HCT116 (cell line): ENCODE data around the gene SCYL2. TPM values are rescaled to one million over a fixed set of nuclear protein-coding genes. Genes with fewer than 3 reads are reported as not detected.

ENCODE experiments used
- ATAC-seq: fragments of 200-7000 bp; cut with Tn5 transposase; 2 replicates; pipeline ENCODE4 v1.9.1; 2020; ENCODE audit warnings: mild to moderate bottlenecking, moderate library complexity
- BruUV-seq: library from RNA; stranded (reverse); fragments of 400-500 nt; replicated peaks from 2 replicates; lab custom pipeline; 2021; lab: Mats Ljungman, UMichigan
- CTCF ChIA-PET: fragments of 300-600 bp; sonication (Branson Sonifier 250); formaldehyde crosslinking; loops from one replicate; lab custom pipeline; 2021; ENCODE audit warnings: antibody characterized with exemption; lab: Charles Lee
- POLR2A ChIA-PET: fragments of 300-600, 350-600 bp; sonication (Branson Sonifier 250); formaldehyde crosslinking; loops from one replicate; lab custom pipeline; 2021; ENCODE audit warnings: antibody characterized with exemption; lab: Charles Lee
- RAD21 ChIA-PET, 2 experiments: fragments of 300-600 bp; sonication (Branson Sonifier 250); formaldehyde crosslinking; loops; one replicate each; lab custom pipeline; 2023; ENCODE audit warnings: low total read pairs in 2 of 2; ENCODE audit not compliant: uncharacterized antibody in 2 of 2, unreplicated experiment in 2 of 2, low non-redundant PET in 1 of 2; lab: Charles Lee
- DNase-seq: peaks from one replicate; pipeline ENCODE4 v3.0.0-alpha.2; 2010; ENCODE audit warnings: low read depth, low spot score
- H2AFZ ChIP-seq: fragments of 200-600 bp; shearing (Covaris generic), sonication (generic); 2 replicates; pipeline ENCODE4 v1.6.1; 2017; ENCODE audit warnings: low read depth, mixed run types, mixed read lengths, antibody characterized with exemption, low read length; ENCODE audit not compliant: poor library complexity, severe bottlenecking
- H3K27ac ChIP-seq: 2 replicates; pipeline ENCODE4 v1.5.1; 2012; ENCODE audit warnings: low read depth, low read length
- H3K27me3 ChIP-seq: fragments of 200-600 bp; sonication (generic); 2 replicates; pipeline ENCODE4 v1.6.1; 2016; ENCODE audit warnings: mixed run types, low read length, mixed read lengths; ENCODE audit not compliant: insufficient read depth
- H3K36me3 ChIP-seq, 2 experiments: fragments of 200-500 bp in 1 of 2; fragments of 200-600 bp in 1 of 2; sonication (Bioruptor generic) in 1 of 2; sonication (generic) in 1 of 2; 2 replicates each; pipeline versions ENCODE4 v1.5.1 to v1.6.1; 2014 to 2016; ENCODE audit warnings: low read length in 2 of 2, inconsistent platforms in 1 of 2, mixed read lengths in 1 of 2, mixed run types in 1 of 2; ENCODE audit not compliant: insufficient read depth in 2 of 2, control insufficient read depth in 1 of 2
- H3K4me1 ChIP-seq, 2 experiments: fragments of 200-600 bp in 1 of 2; sonication (generic) in 1 of 2; 2 replicates each; pipeline versions ENCODE4 v1.5.1 to v1.6.1; 2012 to 2017; ENCODE audit warnings: low read length in 2 of 2, inconsistent platforms in 1 of 2, mild to moderate bottlenecking in 1 of 2, mixed read lengths in 1 of 2, mixed run types in 1 of 2, moderate library complexity in 1 of 2; ENCODE audit not compliant: insufficient read depth in 2 of 2, control insufficient read depth in 1 of 2
- H3K4me2 ChIP-seq: fragments of 200-600 bp; sonication (generic); 2 replicates; pipeline ENCODE4 v1.6.1; 2017; ENCODE audit warnings: mixed run types, low read length, mixed read lengths
- H3K4me3 ChIP-seq, 2 experiments: fragments of 200-600 bp in 1 of 2; sonication (generic) in 1 of 2; replicated peaks in 1 of 2; 2 replicates each; pipeline ENCODE4 v1.5.1; 2011 to 2016; ENCODE audit warnings: low read length in 2 of 2, control low read depth in 1 of 2, low read depth in 1 of 2, mild to moderate bottlenecking in 1 of 2, mixed read lengths in 1 of 2, mixed run types in 1 of 2
- H3K79me2 ChIP-seq: fragments of 200-600 bp; sonication (generic); 2 replicates; pipeline ENCODE4 v1.6.1; 2017; ENCODE audit warnings: mild to moderate bottlenecking, mixed run types, low read length, moderate library complexity, mixed read lengths; ENCODE audit not compliant: insufficient read depth
- H3K9ac ChIP-seq: fragments of 200-600 bp; sonication (generic); 2 replicates; pipeline ENCODE4 v1.6.1; 2016; ENCODE audit warnings: low read length, mixed read lengths
- H3K9me2 ChIP-seq: fragments of 200-600 bp; sonication (generic), shearing (Covaris generic); 2 replicates; pipeline ENCODE4 v1.6.1; 2017; ENCODE audit warnings: mixed run types, mild to moderate bottlenecking, moderate library complexity; ENCODE audit not compliant: insufficient read depth
- H3K9me3 ChIP-seq, 2 experiments: fragments of 200-500 bp in 1 of 2; fragments of 200-600 bp in 1 of 2; sonication (Bioruptor generic) in 1 of 2; sonication (generic) in 1 of 2; 2 replicates each; pipeline ENCODE4 v1.6.1; 2014 to 2017; ENCODE audit warnings: low read length in 2 of 2, mixed read lengths in 2 of 2, inconsistent platforms in 1 of 2, low read depth in 1 of 2, mild to moderate bottlenecking in 1 of 2, mixed run types in 1 of 2, moderate library complexity in 1 of 2; ENCODE audit not compliant: control insufficient read depth in 1 of 2, insufficient read depth in 1 of 2
- H4K20me1 ChIP-seq: fragments of 200-600 bp; sonication (generic), shearing (Covaris generic); 2 replicates; pipeline ENCODE4 v1.6.1; 2017; ENCODE audit warnings: mixed run types, mild to moderate bottlenecking, moderate library complexity; ENCODE audit not compliant: insufficient read depth
- ATF3 ChIP-seq: IDR thresholded peaks from 2 replicates; pipeline ENCODE4 v1.6.1; 2012
- CBX3 ChIP-seq: IDR thresholded peaks from 2 replicates; pipeline ENCODE4 v1.6.1; 2012; ENCODE audit warnings: low read depth
- CTCF ChIP-seq, 3 experiments: fragments of 200-600 bp in 1 of 3; sonication (generic) in 1 of 3; IDR thresholded peaks in 2 of 3; conservative IDR thresholded peaks in 1 of 3; 2 replicates each; pipeline ENCODE4 v1.5.1; 2012 to 2017; ENCODE audit warnings: low read depth in 2 of 3, low read length in 2 of 3, antibody characterized with exemption in 1 of 3, borderline replicate concordance in 1 of 3, control low read depth in 1 of 3, mild to moderate bottlenecking in 1 of 3, mixed read lengths in 1 of 3, mixed run types in 1 of 3, moderate library complexity in 1 of 3; ENCODE audit not compliant: insufficient read depth in 1 of 3
- EGR1 ChIP-seq: IDR thresholded peaks from 2 replicates; pipeline ENCODE4 v1.6.1; 2012; ENCODE audit warnings: low read depth
- ELF1 ChIP-seq: IDR thresholded peaks from 2 replicates; pipeline ENCODE4 v1.6.1; 2012; ENCODE audit warnings: low read depth, borderline replicate concordance
- EZH2 ChIP-seq: fragments of 200-600 bp; sonication (generic); IDR thresholded peaks from 2 replicates; pipeline ENCODE4 v1.6.1; 2017; ENCODE audit warnings: antibody characterized with exemption, mixed run types
- EZH2phosphoT487 ChIP-seq: fragments of 200-600 bp; IDR thresholded peaks from 2 replicates; pipeline ENCODE4 v1.6.1; 2018; ENCODE audit warnings: antibody characterized with exemption, borderline replicate concordance
- FOSL1 ChIP-seq: IDR thresholded peaks from 2 replicates; pipeline ENCODE4 v1.6.1; 2012; ENCODE audit warnings: low read depth
- JUND ChIP-seq: IDR thresholded peaks from 2 replicates; pipeline ENCODE4 v1.6.1; 2012
- POLR2A ChIP-seq: IDR thresholded peaks from 2 replicates; pipeline ENCODE4 v1.7.0; 2011; ENCODE audit warnings: borderline replicate concordance; ENCODE audit not compliant: insufficient read depth, insufficient read length; ENCODE audit errors: extremely low read depth
- POLR2AphosphoS5 ChIP-seq: IDR thresholded peaks from 2 replicates; pipeline ENCODE4 v1.6.1; 2011; ENCODE audit warnings: mild to moderate bottlenecking, low read depth, low read length, moderate library complexity
- RAD21 ChIP-seq: IDR thresholded peaks from 2 replicates; pipeline ENCODE4 v1.6.1; 2012; ENCODE audit warnings: low read depth, mild to moderate bottlenecking
- SIN3A ChIP-seq: IDR thresholded peaks from 2 replicates; pipeline ENCODE4 v1.6.1; 2012; ENCODE audit warnings: low read depth
- YY1 ChIP-seq: IDR thresholded peaks from 2 replicates; pipeline ENCODE4 v1.6.1; 2011; ENCODE audit warnings: low read length, low read depth, moderate library complexity, mild to moderate bottlenecking; ENCODE audit not compliant: insufficient replicate concordance; ENCODE audit errors: extremely low read depth
- intact Hi-C: fragments of 100-400 bp; cut with micrococcal nuclease; formaldehyde crosslinking; loops from 2 replicates; pipeline ENCODE4 v1.10.0; 2022
- total RNA-seq: library from RNA; stranded (reverse); gene quantifications from one replicate; pipeline ENCODE4 v1.2.1, GENCODE V29; 2021; ENCODE audit not compliant: unreplicated experiment

The SCYL2 gene
- total RNA-seq, 1 experiment from 2014 or later = 31.7 TPM

GRCh38 chr12:100251917-100252316 lies 15.1 kb upstream of the SCYL2 start:
- RAD21 ChIA-PET = no interaction called here
- Histone ChIP-seq H2AFZ (no peak overlapping the region), H3K79me2 (no peaks in the 10 kb centered on the region), H3K9me3 (no peaks in the 10 kb centered on the region), H3K4me1 (no peaks in the 10 kb centered on the region), H3K9ac (no peak overlapping the region), H3K27ac (no peak overlapping the region), H3K4me2 (no peak overlapping the region), H4K20me1 (no peaks in the 10 kb centered on the region), H3K4me3 (no peak overlapping the region), H3K36me3 (no peaks in the 10 kb centered on the region), H3K9me2 (no peaks in the 10 kb centered on the region), H3K27me3 (no peaks in the 10 kb centered on the region)
- DNase-seq (no peak), ATAC-seq (no peak)
- POLR2A ChIA-PET = no interaction called here
- intact Hi-C loops = no loop called here
- TF ChIP-seq FOSL1 (no peak), POLR2AphosphoS5 (no peak), ATF3 (no peak), JUND (no peak), CTCF (IDR thresholded peaks at IDR 0.05 in 2 of 3, conservative IDR thresholded peaks at IDR 0.05 in 1 of 3; ENCODE audit: borderline replicate concordance in 1 of 3, insufficient read depth in 1 of 3, low read depth in 2 of 3, low read length in 2 of 3) (no peak), ELF1 (no peak)
- CTCF ChIA-PET = no interaction called here
- BruUV-seq = no TSS peak

GRCh38 chr12:100253437-100253836 lies 13.5 kb upstream of the SCYL2 start:
- H3K36me3 ChIP-seq = no peaks in the 10 kb centered on the region
- H4K20me1 ChIP-seq = no peaks in the 10 kb centered on the region
- BruUV-seq = no TSS peak
- TF ChIP-seq EZH2phosphoT487 = no peak
- TF ChIP-seq YY1 = no peak
- no peak for TF ChIP-seq CBX3
- no peak for TF ChIP-seq JUND
- TF ChIP-seq CTCF (IDR thresholded peaks at IDR 0.05 in 2 of 3, conservative IDR thresholded peaks at IDR 0.05 in 1 of 3; ENCODE audit: borderline replicate concordance in 1 of 3, insufficient read depth in 1 of 3, low read depth in 2 of 3, low read length in 2 of 3) = no peak
- TF ChIP-seq EZH2 = no peak
- no peak for TF ChIP-seq RAD21
- TF ChIP-seq POLR2A = no peak
- TF ChIP-seq POLR2AphosphoS5 = no peak
- TF ChIP-seq EGR1 = no peak
- no peak for TF ChIP-seq ATF3
- TF ChIP-seq FOSL1 = no peak
- TF ChIP-seq SIN3A = no peak
- TF ChIP-seq ELF1 = no peak

More at GRCh38 chr12:100253437-100253836, 13.5 kb upstream of the SCYL2 start:
- Histone ChIP-seq H2AFZ (no peak overlapping the region), H3K27ac (no peak overlapping the region), H3K79me2 (no peaks in the 10 kb centered on the region), H3K4me1 (no peaks in the 10 kb centered on the region), H3K9ac (no peak overlapping the region), H3K27me3 (no peaks in the 10 kb centered on the region), H3K4me3 (no peak overlapping the region), H3K9me3 (no peaks in the 10 kb centered on the region), H3K9me2 (no peaks in the 10 kb centered on the region), H3K4me2 (no peak overlapping the region)
- DNase-seq (no peak), ATAC-seq (no peak)
- ChIA-PET CTCF (no interaction called here), POLR2A (no interaction called here), RAD21 (no interaction called here)
- intact Hi-C loops = no loop called here
